Astrocyte (in vitro differentiated cells and primary cell): ENCODE measurements around the gene BICD1. TPM values are rescaled to one million over a fixed set of nuclear protein-coding genes. Genes with fewer than 3 reads are reported as not detected.

Experiments
- DNase-seq: peaks from one replicate; pipeline ENCODE4 v3.0.0-alpha.2; 2010; ENCODE audit warnings: low read depth
- FAIRE-seq: peaks from 2 replicates; lab custom pipeline; 2011; peaks lifted over from hg19 to GRCh38; lab: Jason Lieb, UNC
- H2AFZ ChIP-seq: 2 replicates; pipeline ENCODE4 v1.6.0; 2012; ENCODE audit warnings: low read depth, low read length, inconsistent platforms
- H3K27ac ChIP-seq: 2 replicates; pipeline ENCODE4 v1.5.1; 2011; ENCODE audit warnings: low read depth, low read length, inconsistent platforms
- H3K27me3 ChIP-seq: 2 replicates; pipeline ENCODE4 v1.6.0; 2011; ENCODE audit warnings: low read length, inconsistent platforms; ENCODE audit not compliant: insufficient read depth
- H3K36me3 ChIP-seq: 2 replicates; pipeline ENCODE4 v1.5.1; 2011; ENCODE audit warnings: low read length, inconsistent platforms; ENCODE audit not compliant: insufficient read depth
- H3K4me1 ChIP-seq: 2 replicates; pipeline ENCODE4 v1.5.1; 2011; ENCODE audit warnings: low read length, inconsistent platforms; ENCODE audit not compliant: insufficient read depth
- H3K4me2 ChIP-seq: 2 replicates; pipeline ENCODE4 v1.6.0; 2012; ENCODE audit warnings: low read length, inconsistent platforms
- H3K4me3 ChIP-seq: 2 replicates; pipeline ENCODE4 v1.5.1; 2011; ENCODE audit warnings: low read depth, mild to moderate bottlenecking, low read length, inconsistent platforms; ENCODE audit not compliant: insufficient read depth
- H3K79me2 ChIP-seq: 2 replicates; pipeline ENCODE4 v1.6.0; 2012; ENCODE audit warnings: mild to moderate bottlenecking, low read length, inconsistent platforms; ENCODE audit not compliant: insufficient read depth
- H3K9ac ChIP-seq: 2 replicates; pipeline ENCODE4 v1.6.0; 2012; ENCODE audit warnings: mild to moderate bottlenecking, low read length, inconsistent platforms
- H3K9me3 ChIP-seq: 2 replicates; pipeline ENCODE4 v1.5.1; 2012; ENCODE audit warnings: low read depth, mild to moderate bottlenecking, low read length, inconsistent platforms; ENCODE audit not compliant: insufficient read depth
- H4K20me1 ChIP-seq: 2 replicates; pipeline ENCODE4 v1.6.0; 2012; ENCODE audit warnings: low read length, inconsistent platforms; ENCODE audit not compliant: insufficient read depth
- H3K27ac Mint-ChIP-seq: one replicate; pipeline ENCODE4 v1.8.0; 2021; ENCODE audit warnings: mild to moderate bottlenecking, mixed read lengths; ENCODE audit not compliant: unreplicated experiment
- H3K27me3 Mint-ChIP-seq: one replicate; pipeline ENCODE4 v1.8.0; 2021; ENCODE audit warnings: low read depth, mixed read lengths; ENCODE audit not compliant: unreplicated experiment
- H3K36me3 Mint-ChIP-seq: one replicate; pipeline ENCODE4 v1.8.0; 2021; ENCODE audit warnings: low read depth, mixed read lengths; ENCODE audit not compliant: unreplicated experiment
- H3K4me1 Mint-ChIP-seq: one replicate; pipeline ENCODE4 v1.8.0; 2021; ENCODE audit warnings: low read depth, mixed read lengths; ENCODE audit not compliant: unreplicated experiment
- H3K4me3 Mint-ChIP-seq: one replicate; pipeline ENCODE4 v1.8.0; 2021; ENCODE audit warnings: mild to moderate bottlenecking, moderate library complexity, mixed read lengths; ENCODE audit not compliant: unreplicated experiment
- H3K9me3 Mint-ChIP-seq: one replicate; pipeline ENCODE4 v1.8.0; 2021; ENCODE audit warnings: mild to moderate bottlenecking, mixed read lengths; ENCODE audit not compliant: unreplicated experiment
- CTCF ChIP-seq: IDR thresholded peaks from 2 replicates; pipeline ENCODE4 v1.5.1; 2011; ENCODE audit warnings: low read depth, mild to moderate bottlenecking, inconsistent platforms, low read length, moderate library complexity; ENCODE audit not compliant: insufficient read depth
- EZH2 ChIP-seq: IDR thresholded peaks from 2 replicates; pipeline ENCODE4 v1.6.1; 2012; ENCODE audit warnings: mild to moderate bottlenecking, low read length, inconsistent platforms; ENCODE audit not compliant: insufficient read depth
- total RNA-seq: library from RNA; stranded (reverse); gene quantifications from 2 replicates; pipeline ENCODE4 v1.2.1, GENCODE V29; 2021

BICD1 gene
- total RNA-seq, 1 donor from 2014 or later = 28.7 TPM

GRCh38 chr12:32400114-32400672 lies 293.5 kb downstream of the BICD1 start:
- Mint-ChIP-seq H3K4me3 (peak overlapping the region; percentile 90), H3K27ac (peak overlapping the region; percentile 85), H3K27me3 (peaks cover 2% of the 10 kb centered on the region), H3K36me3 (peaks cover 3% of the 10 kb centered on the region), H3K9me3 (no peaks in the 10 kb centered on the region), H3K4me1 (peaks cover 4% of the 10 kb centered on the region)
- no peak for DNase-seq
- no peak overlapping the region for H3K27ac ChIP-seq
- no peak for FAIRE-seq
- no peaks in the 10 kb centered on the region for H3K79me2 ChIP-seq
- peak overlapping the region; percentile 95 for H3K4me2 ChIP-seq
- peaks cover 4% of the 10 kb centered on the region for H3K4me1 ChIP-seq
- H2AFZ ChIP-seq = peak overlapping the region; percentile 92
- H4K20me1 ChIP-seq = no peaks in the 10 kb centered on the region
- peaks cover 9% of the 10 kb centered on the region for H3K27me3 ChIP-seq
- peak overlapping the region; percentile 27 for H3K9ac ChIP-seq
- H3K36me3 ChIP-seq = no peaks in the 10 kb centered on the region
- no peaks in the 10 kb centered on the region for H3K9me3 ChIP-seq
- H3K4me3 ChIP-seq = peak overlapping the region; percentile 56
- TF ChIP-seq EZH2 = no peak
- no peak for TF ChIP-seq CTCF

DNA sequence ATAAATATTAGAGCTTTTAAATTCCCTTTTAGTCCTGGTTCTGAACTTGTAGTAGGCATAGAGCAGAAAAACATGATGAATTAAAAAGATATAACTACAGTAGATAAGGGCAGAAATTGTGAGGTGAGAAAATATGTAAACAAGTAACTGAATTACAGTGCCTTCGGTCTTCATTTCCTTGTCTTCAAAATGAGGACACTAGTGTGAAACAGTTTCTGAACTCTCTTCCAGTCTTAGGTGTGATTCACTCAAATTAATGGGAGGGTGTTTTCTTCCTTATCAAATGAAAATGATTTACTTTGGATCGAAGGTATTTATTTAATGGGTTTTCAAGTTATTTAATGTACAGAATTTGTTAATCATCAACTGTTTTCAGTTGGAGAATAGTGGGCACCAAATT lies 294.2 kb downstream of the BICD1 start:
- Mint-ChIP-seq H3K9me3 (no peaks in the 10 kb centered on the region), H3K4me1 (peaks cover 4% of the 10 kb centered on the region), H3K27ac (peak overlapping the region; percentile 85), H3K27me3 (peaks cover 2% of the 10 kb centered on the region), H3K36me3 (peaks cover 3% of the 10 kb centered on the region), H3K4me3 (peak overlapping the region; percentile 90)
- Histone ChIP-seq H3K4me1 (peaks cover 4% of the 10 kb centered on the region), H3K36me3 (no peaks in the 10 kb centered on the region), H3K4me2 (no peak overlapping the region), H3K4me3 (no peak overlapping the region), H3K79me2 (no peaks in the 10 kb centered on the region), H3K9ac (no peak overlapping the region), H2AFZ (no peak overlapping the region), H4K20me1 (no peaks in the 10 kb centered on the region), H3K27me3 (peaks cover 9% of the 10 kb centered on the region), H3K9me3 (no peaks in the 10 kb centered on the region), H3K27ac (no peak overlapping the region)
- DNase-seq (no peak), FAIRE-seq (no peak)
- no peak for TF ChIP-seq CTCF
- no peak for TF ChIP-seq EZH2

DNA sequence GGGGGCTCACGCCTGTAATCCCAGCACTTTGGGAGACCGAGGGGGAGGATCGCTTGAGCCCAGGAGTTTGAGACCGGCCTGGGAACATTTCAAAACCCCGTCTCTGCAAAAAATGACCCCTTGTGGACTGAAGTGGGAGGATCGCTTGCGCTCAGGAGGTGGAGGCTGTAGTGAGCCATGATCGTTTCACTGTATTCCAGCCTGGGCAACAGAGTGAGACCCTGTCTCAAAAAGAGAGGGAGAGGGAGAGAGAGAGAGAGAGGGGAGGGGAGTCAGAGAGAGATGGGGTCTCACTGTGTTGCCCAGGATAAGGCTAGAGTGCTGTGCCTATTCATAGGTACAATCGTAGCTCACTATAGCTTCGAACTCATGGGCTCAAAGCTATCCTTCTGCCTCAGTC lies 295.5 kb downstream of the BICD1 start:
- Mint-ChIP-seq H3K9me3 (no peaks in the 10 kb centered on the region), H3K27ac (no peak overlapping the region), H3K4me3 (no peak overlapping the region), H3K4me1 (peaks cover 4% of the 10 kb centered on the region), H3K36me3 (peaks cover 3% of the 10 kb centered on the region), H3K27me3 (peaks cover 2% of the 10 kb centered on the region)
- Histone ChIP-seq H3K36me3 (no peaks in the 10 kb centered on the region), H3K4me2 (no peak overlapping the region), H3K4me1 (peaks cover 4% of the 10 kb centered on the region), H3K27ac (no peak overlapping the region), H3K27me3 (peaks cover 9% of the 10 kb centered on the region), H3K79me2 (no peaks in the 10 kb centered on the region), H4K20me1 (no peaks in the 10 kb centered on the region), H3K9ac (no peak overlapping the region), H3K4me3 (no peak overlapping the region), H3K9me3 (no peaks in the 10 kb centered on the region), H2AFZ (no peak overlapping the region)
- DNase-seq (no peak), FAIRE-seq (no peak)
- TF ChIP-seq EZH2 (no peak), CTCF (no peak)
